Astrocyte (in vitro differentiated cells and primary cell): Measurements from ENCODE around the gene QPCT. TPM values are rescaled to one million over a fixed set of nuclear protein-coding genes. Genes with fewer than 3 reads are reported as not detected.
A peak's percentile ranks its signal among the peaks of the same experiment; 100 is the strongest.

ENCODE experiments used
- DNase-seq: peaks from one replicate; pipeline ENCODE4 v3.0.0-alpha.2; 2010; ENCODE audit warnings: low read depth
- FAIRE-seq: peaks from 2 replicates; lab custom pipeline; 2011; peaks lifted over from hg19 to GRCh38; lab: Jason Lieb, UNC
- H2AFZ ChIP-seq: 2 replicates; pipeline ENCODE4 v1.6.0; 2012; ENCODE audit warnings: low read depth, low read length, inconsistent platforms
- H3K27ac ChIP-seq: 2 replicates; pipeline ENCODE4 v1.5.1; 2011; ENCODE audit warnings: low read depth, low read length, inconsistent platforms
- H3K27me3 ChIP-seq: 2 replicates; pipeline ENCODE4 v1.6.0; 2011; ENCODE audit warnings: low read length, inconsistent platforms; ENCODE audit not compliant: insufficient read depth
- H3K36me3 ChIP-seq: 2 replicates; pipeline ENCODE4 v1.5.1; 2011; ENCODE audit warnings: low read length, inconsistent platforms; ENCODE audit not compliant: insufficient read depth
- H3K4me1 ChIP-seq: 2 replicates; pipeline ENCODE4 v1.5.1; 2011; ENCODE audit warnings: low read length, inconsistent platforms; ENCODE audit not compliant: insufficient read depth
- H3K4me2 ChIP-seq: 2 replicates; pipeline ENCODE4 v1.6.0; 2012; ENCODE audit warnings: low read length, inconsistent platforms
- H3K4me3 ChIP-seq: 2 replicates; pipeline ENCODE4 v1.5.1; 2011; ENCODE audit warnings: low read depth, mild to moderate bottlenecking, low read length, inconsistent platforms; ENCODE audit not compliant: insufficient read depth
- H3K79me2 ChIP-seq: 2 replicates; pipeline ENCODE4 v1.6.0; 2012; ENCODE audit warnings: mild to moderate bottlenecking, low read length, inconsistent platforms; ENCODE audit not compliant: insufficient read depth
- H3K9ac ChIP-seq: 2 replicates; pipeline ENCODE4 v1.6.0; 2012; ENCODE audit warnings: mild to moderate bottlenecking, low read length, inconsistent platforms
- H3K9me3 ChIP-seq: 2 replicates; pipeline ENCODE4 v1.5.1; 2012; ENCODE audit warnings: low read depth, mild to moderate bottlenecking, low read length, inconsistent platforms; ENCODE audit not compliant: insufficient read depth
- H4K20me1 ChIP-seq: 2 replicates; pipeline ENCODE4 v1.6.0; 2012; ENCODE audit warnings: low read length, inconsistent platforms; ENCODE audit not compliant: insufficient read depth
- H3K27ac Mint-ChIP-seq: one replicate; pipeline ENCODE4 v1.8.0; 2021; ENCODE audit warnings: mild to moderate bottlenecking, mixed read lengths; ENCODE audit not compliant: unreplicated experiment
- H3K27me3 Mint-ChIP-seq: one replicate; pipeline ENCODE4 v1.8.0; 2021; ENCODE audit warnings: low read depth, mixed read lengths; ENCODE audit not compliant: unreplicated experiment
- H3K36me3 Mint-ChIP-seq: one replicate; pipeline ENCODE4 v1.8.0; 2021; ENCODE audit warnings: low read depth, mixed read lengths; ENCODE audit not compliant: unreplicated experiment
- H3K4me1 Mint-ChIP-seq: one replicate; pipeline ENCODE4 v1.8.0; 2021; ENCODE audit warnings: low read depth, mixed read lengths; ENCODE audit not compliant: unreplicated experiment
- H3K4me3 Mint-ChIP-seq: one replicate; pipeline ENCODE4 v1.8.0; 2021; ENCODE audit warnings: mild to moderate bottlenecking, moderate library complexity, mixed read lengths; ENCODE audit not compliant: unreplicated experiment
- H3K9me3 Mint-ChIP-seq: one replicate; pipeline ENCODE4 v1.8.0; 2021; ENCODE audit warnings: mild to moderate bottlenecking, mixed read lengths; ENCODE audit not compliant: unreplicated experiment
- CTCF ChIP-seq: IDR thresholded peaks from 2 replicates; pipeline ENCODE4 v1.5.1; 2011; ENCODE audit warnings: low read depth, mild to moderate bottlenecking, inconsistent platforms, low read length, moderate library complexity; ENCODE audit not compliant: insufficient read depth
- EZH2 ChIP-seq: IDR thresholded peaks from 2 replicates; pipeline ENCODE4 v1.6.1; 2012; ENCODE audit warnings: mild to moderate bottlenecking, low read length, inconsistent platforms; ENCODE audit not compliant: insufficient read depth
- total RNA-seq: library from RNA; stranded (reverse); gene quantifications from 2 replicates; pipeline ENCODE4 v1.2.1, GENCODE V29; 2021

The QPCT gene
- total RNA-seq, 1 donor from 2014 or later = 23.1 TPM

- DNase-seq (no peak), FAIRE-seq (peak; percentile 13)
- Mint-ChIP-seq H3K27ac (no peak overlapping the region), H3K9me3 (no peaks in the 10 kb centered on the region), H3K4me3 (no peak overlapping the region), H3K27me3 (no peaks in the 10 kb centered on the region), H3K4me1 (peaks cover 5% of the 10 kb centered on the region), H3K36me3 (no peaks in the 10 kb centered on the region)
- no peak for TF ChIP-seq CTCF
- TF ChIP-seq EZH2 = no peak
- Histone ChIP-seq H2AFZ (no peak overlapping the region), H3K79me2 (peaks cover 96% of the 10 kb centered on the region), H3K27ac (no peak overlapping the region), H3K4me1 (no peaks in the 10 kb centered on the region), H3K4me3 (no peak overlapping the region), H3K9ac (no peak overlapping the region), H3K36me3 (no peaks in the 10 kb centered on the region), H3K27me3 (no peaks in the 10 kb centered on the region), H4K20me1 (peaks cover 64% of the 10 kb centered on the region), H3K9me3 (no peaks in the 10 kb centered on the region), H3K4me2 (no peak overlapping the region)
Observed at GRCh38 chr2:37307500-37307899, 36.9 kb upstream of the QPCT start.

- Mint-ChIP-seq H3K27ac (no peak overlapping the region), H3K36me3 (peaks cover 4% of the 10 kb centered on the region), H3K9me3 (no peaks in the 10 kb centered on the region), H3K27me3 (no peaks in the 10 kb centered on the region), H3K4me1 (peaks cover 23% of the 10 kb centered on the region), H3K4me3 (no peak overlapping the region)
- FAIRE-seq = no peak
- H3K4me2 ChIP-seq = no peak overlapping the region
- TF ChIP-seq EZH2 = no peak
- no peak for TF ChIP-seq CTCF
- H2AFZ ChIP-seq = no peak overlapping the region
- H3K4me1 ChIP-seq = peaks cover 7% of the 10 kb centered on the region
- no peak overlapping the region for H3K27ac ChIP-seq
- peaks cover 99% of the 10 kb centered on the region for H3K79me2 ChIP-seq
- DNase-seq = no peak
- no peak overlapping the region for H3K4me3 ChIP-seq
- H3K36me3 ChIP-seq = peaks cover 3% of the 10 kb centered on the region
- H3K27me3 ChIP-seq = no peaks in the 10 kb centered on the region
- no peak overlapping the region for H3K9ac ChIP-seq
- H4K20me1 ChIP-seq = peaks cover 58% of the 10 kb centered on the region
- no peaks in the 10 kb centered on the region for H3K9me3 ChIP-seq
Observed at GRCh38 chr2:37315364-37315763, 29.1 kb upstream of the QPCT start.

GRCh38 chr2:37316181-37316580 is 28.2 kb upstream of the QPCT start:
- Mint-ChIP-seq H3K27ac (no peak overlapping the region), H3K9me3 (no peaks in the 10 kb centered on the region), H3K4me3 (no peak overlapping the region), H3K4me1 (peaks cover 21% of the 10 kb centered on the region), H3K36me3 (peaks cover 4% of the 10 kb centered on the region), H3K27me3 (no peaks in the 10 kb centered on the region)
- Histone ChIP-seq H3K4me3 (no peak overlapping the region), H3K4me1 (peaks cover 7% of the 10 kb centered on the region), H3K27me3 (no peaks in the 10 kb centered on the region), H4K20me1 (peaks cover 53% of the 10 kb centered on the region), H3K79me2 (peaks cover 99% of the 10 kb centered on the region), H3K27ac (no peak overlapping the region), H3K36me3 (peaks cover 3% of the 10 kb centered on the region), H2AFZ (no peak overlapping the region), H3K9ac (no peak overlapping the region), H3K9me3 (no peaks in the 10 kb centered on the region), H3K4me2 (no peak overlapping the region)
- TF ChIP-seq EZH2 (no peak), CTCF (no peak)
- DNase-seq (no peak), FAIRE-seq (no peak)
